Stimulated activated CD4-positive, alpha-beta T cell treated with anti-CD3 and anti-CD28 coated beads, TNF-alpha, amount 100 ng/mL, for 1 hour (primary cell): ENCODE results near the gene ERF.

Experiments
- DNase-seq, 3 donors: peaks; one replicate each; pipeline ENCODE4 v3.0.0-alpha.2; 2020; ENCODE audit warnings: low read depth in 3 of 3, low spot score in 1 of 3

ERF gene

DNA sequence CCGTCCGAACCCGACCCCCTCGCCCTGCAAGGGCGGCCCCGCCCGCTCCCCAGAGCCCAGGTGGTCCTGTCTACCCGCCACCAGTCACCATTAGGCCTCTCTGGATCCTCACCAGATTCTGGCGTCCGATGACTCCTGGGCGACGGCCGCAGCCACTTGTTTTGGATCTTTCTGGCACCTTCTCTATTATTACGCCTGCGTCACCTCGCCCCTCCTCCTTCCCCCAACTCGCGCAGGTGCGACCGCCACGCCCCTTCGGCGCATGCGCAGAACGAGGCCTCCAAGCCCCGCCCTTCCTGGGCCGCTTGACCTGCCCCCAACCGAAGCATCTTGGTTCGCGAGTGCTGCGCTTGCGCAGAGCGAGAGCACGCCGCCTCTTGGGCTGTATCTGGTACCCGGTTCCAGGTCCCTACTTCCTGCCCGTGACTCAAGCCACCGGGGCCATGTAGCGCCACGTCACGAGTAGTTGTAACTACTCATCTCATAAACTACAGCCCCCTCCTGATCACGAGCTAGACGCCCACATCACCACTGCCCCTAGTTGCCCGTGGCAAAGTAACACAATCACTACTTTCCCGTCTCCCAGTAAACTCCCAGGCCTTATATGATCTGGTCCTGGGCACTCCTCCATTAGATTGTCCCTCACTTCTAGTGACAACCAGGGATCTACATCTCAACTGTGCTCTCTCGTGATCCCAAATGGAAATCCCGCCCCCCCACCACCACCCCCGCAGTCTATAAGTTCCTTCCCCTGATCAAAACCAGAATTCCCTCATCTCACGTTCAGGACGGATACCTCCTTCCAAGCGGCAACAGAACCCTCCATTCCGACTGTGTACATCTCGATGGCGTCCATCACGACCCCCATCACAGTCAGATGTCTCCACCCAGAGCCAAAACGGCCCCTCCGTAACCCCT, 37.1 kb downstream of the ERF start, which contains the start of gene DEDD2:
Gene DEDD2, minus strand, starts transcription at position 158 of the 918 bp plus-strand sequence. CDS start 670 bp downstream, outside the sequence.
- DNase-seq = peak; percentile 100

DNA sequence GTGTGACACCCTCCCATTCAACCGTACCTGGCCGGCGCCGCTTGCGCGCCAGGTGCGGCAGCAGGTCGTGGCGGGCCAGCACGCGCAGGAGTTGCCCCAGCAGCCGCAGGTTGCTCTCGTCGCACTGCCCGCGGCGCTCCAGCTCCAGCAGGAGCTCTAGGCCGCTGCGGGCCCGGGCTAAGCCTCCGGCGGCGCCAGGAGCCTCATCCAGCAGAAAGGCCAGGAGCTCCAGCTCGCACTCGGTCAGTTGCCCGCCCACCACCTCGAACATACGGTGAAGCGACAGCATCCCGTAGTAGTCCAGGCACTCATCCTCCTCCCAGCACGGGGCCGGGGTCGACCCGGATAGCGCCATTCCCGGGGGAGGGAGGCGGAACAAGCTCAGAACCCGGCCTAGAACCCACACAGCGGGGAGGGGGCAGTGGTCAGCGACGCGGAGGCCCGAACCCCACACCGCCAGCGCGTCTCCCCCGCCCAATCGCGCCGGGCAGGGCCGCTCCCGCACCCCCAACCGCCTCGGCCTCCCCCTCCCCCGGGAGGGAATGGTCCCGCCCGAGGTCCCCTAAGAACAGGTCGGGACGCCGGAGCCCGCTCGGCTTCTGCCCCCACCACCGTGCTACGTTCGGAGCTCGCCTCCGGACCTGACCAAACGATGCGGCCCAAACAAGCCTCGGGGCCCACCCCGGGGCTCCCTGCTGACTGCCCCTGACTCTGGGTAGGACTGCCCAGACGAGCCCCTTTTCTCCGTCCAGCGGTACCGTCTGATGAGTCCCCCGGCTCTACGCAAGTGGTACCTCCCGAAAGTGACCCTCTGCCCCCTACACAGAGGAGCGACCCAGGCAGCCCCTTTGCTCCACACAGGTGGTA, 38.0 kb downstream of the ERF start:
- DNase-seq = no peak

DNA sequence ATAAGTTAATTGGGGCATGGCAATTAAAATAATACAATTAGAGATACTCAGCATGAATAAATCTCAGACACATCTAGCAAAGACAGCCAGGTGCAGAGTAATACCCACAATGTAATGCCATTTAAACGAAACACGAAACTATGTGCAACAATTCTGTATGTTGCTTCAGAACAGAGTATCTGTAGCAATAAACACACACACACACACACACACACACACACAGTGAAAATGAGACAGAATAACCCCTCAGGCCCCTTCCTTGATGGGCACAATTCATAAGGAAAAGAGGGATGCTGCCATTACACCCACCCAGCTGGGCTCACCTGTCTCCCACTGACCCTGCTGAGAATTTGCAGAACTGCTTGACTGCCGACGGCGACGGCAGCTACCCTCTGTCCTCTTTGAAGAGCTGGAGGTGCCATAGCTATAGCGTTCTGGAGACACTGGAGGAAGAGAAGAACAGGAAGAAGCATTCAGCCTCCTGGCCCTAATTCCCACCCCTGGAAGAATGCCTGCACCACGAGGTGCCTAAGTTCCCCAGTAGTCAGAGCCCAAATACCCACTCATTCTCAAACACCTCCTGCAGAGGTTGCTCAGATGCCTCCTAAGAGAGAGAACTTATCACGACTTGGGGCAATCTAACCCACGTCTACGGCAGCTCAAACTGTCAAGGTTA, 40.0 kb downstream of the ERF start:
- no peak for DNase-seq

DNA sequence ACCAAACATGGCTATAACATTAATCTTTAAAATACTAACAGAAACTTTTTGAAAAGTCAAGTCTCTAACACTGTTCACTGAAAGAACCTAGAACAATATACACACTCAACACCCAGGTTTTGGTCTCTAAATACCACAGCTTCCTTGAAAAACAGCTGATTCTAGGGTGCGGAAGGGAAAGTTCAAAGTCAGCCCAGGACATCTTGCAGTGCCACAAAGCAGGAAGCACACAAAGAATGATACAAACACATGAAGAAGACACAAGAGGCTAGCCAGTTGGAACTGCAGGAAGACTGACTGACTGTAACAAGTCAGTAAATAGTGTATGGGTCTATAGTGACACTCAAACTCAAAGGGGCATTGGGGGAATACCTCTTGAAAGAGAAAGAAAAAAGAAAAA, 42.0 kb downstream of the ERF start:
- no peak for DNase-seq

DNA sequence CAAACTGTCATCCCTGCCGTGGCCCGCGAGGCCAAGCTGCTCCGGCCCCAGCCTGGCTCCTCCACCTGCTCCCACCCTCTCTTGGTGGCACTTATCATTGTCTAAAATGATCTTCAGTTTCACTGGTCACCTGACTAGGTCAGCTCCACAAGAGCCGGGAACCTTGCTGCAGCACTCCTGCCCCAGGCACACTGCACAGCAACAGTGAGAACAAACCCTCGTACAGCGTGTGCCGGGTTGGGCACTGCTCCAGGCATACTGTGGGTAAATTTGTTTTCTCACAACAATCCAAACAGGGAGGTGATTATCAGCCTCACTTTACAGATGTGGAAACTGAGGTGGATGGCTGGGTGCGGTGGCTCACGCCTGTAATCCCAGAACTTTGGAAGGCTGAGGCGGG, 46.3 kb downstream of the ERF start:
- no peak for DNase-seq

DNA sequence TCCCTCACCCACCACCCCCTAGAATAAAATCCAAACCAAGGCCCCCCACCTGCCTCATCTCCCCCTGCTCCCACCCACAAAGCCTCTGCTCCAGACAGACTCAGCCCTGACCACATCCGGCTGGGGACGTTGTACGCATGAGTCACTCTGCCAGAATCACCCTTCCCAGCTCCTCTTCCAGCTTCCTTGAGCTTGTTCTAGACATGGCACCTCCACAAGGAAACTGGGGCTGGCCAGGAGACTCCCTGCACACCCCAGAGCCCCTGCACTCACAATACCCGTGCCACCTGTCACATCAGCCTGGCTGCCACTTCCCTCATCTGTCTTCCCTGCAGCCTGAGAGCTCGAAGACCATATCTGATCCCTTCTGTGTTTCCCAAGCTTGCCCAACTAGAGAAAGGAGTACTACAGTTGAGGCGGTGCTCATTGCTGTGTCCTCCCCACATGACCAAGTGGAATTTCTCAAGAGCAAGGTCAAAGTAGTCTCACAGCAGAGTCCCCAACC, 47.1 kb downstream of the ERF start:
- no peak for DNase-seq

DNA sequence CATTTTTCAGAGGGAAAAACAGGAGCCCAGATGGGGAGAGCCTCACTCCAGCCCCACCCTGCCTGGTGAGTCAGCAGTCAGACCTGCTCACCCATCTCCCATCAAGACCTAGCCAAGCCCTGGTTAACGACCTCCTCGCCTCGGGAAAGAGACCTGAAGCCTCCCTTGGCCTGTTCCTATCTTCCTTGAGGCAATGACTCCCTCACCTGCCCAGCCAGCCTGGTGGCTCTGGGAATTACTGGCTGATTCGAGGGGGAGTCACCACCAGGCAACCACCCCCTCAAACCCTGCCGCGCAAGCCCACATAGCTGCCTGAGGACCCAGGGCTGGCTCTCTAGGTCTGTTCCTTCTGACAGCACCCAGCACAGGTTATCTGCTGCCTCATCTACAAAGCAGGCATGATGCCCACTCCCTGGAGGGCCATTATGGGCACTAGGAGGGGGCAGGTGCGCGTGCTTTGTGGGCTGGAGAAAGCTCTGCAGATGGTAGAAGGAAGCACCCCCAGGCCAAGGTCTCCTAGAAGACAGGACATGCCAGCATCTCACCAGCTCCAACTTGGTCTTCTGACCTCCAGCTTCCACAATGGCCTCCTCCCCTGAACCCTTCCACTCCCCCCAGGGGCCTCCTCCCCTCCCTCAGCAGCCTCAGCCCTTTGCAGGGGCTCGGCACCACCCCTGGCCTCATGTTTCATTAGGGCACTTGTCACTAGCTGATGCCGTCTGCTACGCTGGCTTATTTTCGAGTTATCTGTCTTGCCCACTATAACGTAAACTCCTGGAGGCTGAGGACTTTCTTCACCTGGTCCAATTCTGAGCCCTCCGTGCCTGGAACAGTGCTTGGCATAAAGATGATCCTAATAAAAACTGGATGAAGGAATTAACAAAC, 47.8 kb downstream of the ERF start:
- no peak for DNase-seq

DNA sequence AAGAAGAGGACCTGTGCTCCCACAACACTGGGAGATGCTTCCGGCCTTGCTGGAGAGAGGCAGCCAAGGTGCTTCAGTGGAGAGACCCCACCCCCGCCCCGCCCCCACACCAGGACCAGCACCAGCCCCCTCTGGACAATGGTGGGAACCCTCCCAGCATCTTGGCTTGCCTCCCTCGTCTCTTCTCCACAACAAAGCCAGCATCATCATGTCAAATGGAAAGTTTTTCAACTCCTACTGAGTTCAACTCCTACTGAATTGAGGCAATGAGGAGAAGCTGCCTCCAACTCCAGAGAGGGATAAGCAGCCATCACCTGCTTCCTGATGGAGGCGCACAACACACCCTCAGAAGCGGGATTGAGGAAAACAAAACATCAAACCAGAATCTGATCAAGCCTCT, 50.3 kb downstream of the ERF start:
- DNase-seq = no peak

DNA sequence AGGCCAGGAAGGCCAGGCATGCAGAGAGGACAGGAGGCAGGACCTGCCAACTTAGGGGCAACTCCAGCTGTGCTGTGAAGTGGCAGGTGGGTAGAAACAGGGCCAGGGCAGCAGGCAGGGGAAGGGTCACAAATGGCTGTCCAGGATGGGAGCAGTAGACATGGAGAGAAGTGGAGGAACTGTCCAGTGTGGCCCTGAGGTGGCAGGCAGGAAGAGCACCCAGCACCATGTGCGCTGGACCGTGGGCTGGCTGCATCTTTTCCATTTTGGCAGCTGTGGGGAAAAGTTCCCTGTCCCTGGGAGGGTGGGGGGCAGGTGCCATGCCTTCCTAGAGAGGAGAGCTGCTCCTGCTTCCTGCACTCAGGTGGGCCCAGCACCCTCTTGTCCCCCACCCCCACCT, 51.2 kb downstream of the ERF start:
- no peak for DNase-seq

DNA sequence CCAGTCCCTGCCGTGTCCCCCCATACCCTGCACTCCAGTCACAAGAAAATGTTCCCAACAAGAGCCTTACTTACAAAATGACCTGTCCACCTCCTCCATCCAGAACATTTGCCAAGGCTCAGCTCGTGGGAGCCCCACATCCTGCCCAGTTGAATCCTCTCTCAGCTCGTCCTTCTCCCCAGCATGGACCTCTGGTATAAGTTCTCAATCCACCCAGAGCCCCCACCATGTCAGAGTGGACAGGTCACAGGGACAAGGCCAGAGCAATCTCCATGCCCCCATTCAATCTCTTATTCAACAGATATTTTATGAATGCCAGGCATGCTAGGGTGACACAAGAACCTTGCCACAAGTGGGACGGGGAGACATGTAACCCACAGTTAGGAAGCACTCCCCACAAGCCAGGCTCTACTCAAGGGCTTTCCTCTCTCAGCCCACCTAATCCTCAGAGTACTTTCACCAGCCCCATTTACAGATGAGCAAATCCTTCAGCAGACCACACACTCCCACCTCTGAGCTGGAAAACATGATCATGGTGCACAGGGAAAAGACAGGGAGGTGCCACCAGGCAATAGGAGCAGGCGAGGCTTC, 52.5 kb downstream of the ERF start:
- DNase-seq = no peak

DNA sequence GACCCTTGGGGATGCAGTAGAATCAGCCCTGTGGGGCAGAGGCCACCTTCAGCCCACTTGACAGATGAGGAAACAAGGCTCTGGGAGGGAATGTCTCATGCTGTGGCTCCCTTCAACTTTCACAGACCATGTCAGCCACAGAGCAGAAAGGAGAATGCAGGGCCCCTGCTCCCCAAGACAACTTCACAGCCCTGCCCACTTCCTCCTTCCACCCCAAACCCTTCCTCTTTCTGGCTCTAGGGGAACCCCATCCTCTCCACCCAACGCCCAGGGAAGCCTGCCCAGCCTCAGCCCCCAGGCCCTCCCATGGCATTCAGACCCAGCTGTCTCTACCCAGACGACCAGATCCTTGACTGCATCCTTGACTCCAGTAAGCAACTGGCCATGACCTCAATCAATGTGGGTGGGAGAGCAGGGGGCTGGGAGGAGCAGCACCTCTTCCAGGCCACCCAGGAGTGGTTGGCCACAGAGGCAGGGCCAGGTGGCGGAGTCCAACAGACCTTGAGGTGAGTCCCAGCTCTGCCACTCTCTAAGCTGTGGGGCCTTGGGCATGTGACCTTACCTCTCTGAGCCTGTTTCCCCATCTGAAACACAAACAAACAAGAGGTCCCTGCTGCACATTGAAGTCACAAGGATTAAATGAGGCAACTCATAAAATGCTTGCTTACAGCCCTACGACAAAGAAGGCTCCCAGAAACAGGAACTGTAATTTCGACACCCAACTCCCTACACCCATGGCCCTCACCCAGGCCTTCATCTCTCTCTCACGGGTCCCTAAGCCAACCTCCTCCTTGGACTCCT, 53.2 kb downstream of the ERF start:
- DNase-seq = no peak

DNA sequence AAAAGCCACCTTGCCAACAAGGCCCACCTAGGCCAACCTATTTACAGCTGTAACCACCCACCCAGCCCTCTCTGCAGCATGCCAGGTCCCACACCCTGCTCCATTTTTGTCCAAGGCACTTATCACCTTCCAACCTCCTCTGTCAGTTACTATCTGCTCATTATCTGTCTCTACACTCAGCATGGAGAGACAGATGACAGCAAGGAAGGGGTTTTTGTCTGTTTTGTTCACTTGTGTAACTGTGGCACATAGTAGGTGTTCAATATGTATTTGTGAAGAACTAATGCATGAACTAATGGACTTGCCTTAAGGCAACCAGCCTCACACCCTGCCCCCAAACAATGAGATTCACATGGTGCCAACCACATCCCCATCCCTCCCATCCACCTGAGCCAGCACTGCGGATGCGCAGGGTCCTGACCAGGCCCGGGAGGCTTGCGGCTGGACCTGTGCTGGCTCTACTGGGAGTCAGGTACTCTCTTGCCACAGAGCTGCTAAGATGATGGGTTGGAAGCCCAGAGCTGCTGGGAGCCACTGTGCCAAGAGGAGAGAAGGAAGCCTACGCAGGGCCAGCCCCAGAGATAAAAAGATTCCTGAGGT, 54.7 kb downstream of the ERF start:
- no peak for DNase-seq

DNA sequence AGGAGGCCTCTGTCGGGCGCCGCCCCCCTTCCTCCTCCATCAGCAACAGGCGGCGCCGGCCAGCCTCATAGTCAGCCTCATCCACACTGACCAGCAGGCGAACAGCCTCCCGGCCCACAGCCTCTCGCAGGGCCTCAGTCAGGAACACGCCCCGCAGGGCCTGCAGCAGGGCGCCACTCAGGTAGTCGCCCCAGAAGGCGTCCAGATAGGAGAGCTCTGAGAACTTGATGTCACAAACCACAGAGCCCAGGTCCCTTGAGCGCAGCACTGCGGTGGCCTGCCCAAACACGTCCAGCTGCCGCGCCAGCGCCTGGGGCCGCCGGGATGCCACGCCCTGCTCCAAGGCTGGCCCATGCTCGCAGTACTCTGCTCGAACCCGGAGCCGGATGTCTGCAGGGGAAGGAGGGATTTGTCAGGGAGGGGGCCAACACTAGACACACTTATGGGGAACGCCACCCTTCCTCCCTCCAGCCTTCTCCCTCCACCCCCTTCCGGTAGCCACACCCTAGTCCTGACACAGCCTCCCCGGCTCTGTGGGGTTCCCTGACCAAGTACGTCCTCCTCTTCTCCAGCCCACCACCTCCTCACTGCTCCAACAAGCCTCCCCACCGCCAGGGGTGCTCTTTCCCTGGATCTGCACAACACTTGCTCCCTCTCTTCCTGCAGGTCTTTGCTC, 55.4 kb downstream of the ERF start:
- DNase-seq = no peak

DNA sequence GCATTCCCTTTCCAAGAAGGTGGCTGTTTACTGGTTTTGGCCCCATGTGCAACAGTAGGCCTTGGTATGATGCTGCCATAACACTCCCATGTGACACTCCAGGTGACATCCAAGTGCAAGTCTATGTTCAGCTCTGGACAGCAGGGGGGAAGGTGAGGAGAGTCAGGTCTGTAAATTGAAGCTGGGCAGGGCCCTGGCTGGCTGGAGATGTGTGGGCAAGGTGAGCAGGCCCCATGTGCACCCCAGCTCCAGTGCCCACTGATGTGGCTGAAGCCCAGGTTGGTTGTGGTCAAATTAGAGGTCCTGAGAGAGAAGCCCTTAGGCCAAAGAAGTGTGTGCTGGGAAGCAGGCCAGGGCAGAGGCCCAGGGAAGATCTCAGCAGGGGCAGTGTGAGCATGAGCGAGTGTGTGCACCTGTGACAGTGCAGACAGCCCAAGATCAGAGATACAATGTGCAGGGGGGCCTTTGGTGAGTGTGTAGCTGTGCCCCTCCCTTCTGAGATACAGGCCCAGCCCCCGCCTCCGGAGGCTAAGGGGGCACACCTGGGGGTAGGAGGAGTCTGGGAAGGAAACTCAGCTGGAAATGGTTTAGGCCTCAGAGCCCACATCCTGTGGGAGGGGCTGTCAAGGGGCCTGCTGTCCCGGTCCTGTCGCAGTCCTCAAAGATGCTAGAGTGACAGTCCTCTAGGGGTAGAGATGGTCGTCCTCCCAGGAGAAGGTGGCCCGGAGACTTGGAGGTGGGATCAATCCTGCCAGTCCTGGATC, 56.1 kb downstream of the ERF start:
- peak in 1 of 3 donors; percentile 44 for DNase-seq
